ENCODE data around the gene BTAF1.
"Not testable (repeated sequence)": the region's sequence is repeated elsewhere in the genome, so short reads cannot be mapped to it uniquely, and the experiment has no call there.

Gene BTAF1

GRCh38 chr10:91976317-91977051 lies 52.9 kb downstream of the BTAF1 start:
- DNase-seq (ENCODE audit: low read depth in 4 of 4, low spot score in 1 of 4) = no peak

GRCh38 chr10:91977491-91977890 lies 53.9 kb downstream of the BTAF1 start:
- no peak for DNase-seq (ENCODE audit: low read depth in 4 of 4, low spot score in 1 of 4)

GRCh38 chr10:91978585-91978984 lies 55.0 kb downstream of the BTAF1 start:
- DNase-seq (ENCODE audit: low read depth in 4 of 4, low spot score in 1 of 4) = no peak

GRCh38 chr10:91980319-91980718 lies 56.7 kb downstream of the BTAF1 start:
- DNase-seq (ENCODE audit: low read depth in 4 of 4, low spot score in 1 of 4) = no peak

- no peak for DNase-seq (ENCODE audit: low read depth in 4 of 4, low spot score in 1 of 4)
Observed at GRCh38 chr10:91983416-91983815, 59.8 kb downstream of the BTAF1 start.

- no peak for DNase-seq (ENCODE audit: low read depth in 4 of 4, low spot score in 1 of 4)
Observed at GRCh38 chr10:91987397-91988037, 63.9 kb downstream of the BTAF1 start.

GRCh38 chr10:91992031-91992430 lies 68.5 kb downstream of the BTAF1 start:
- DNase-seq (ENCODE audit: low read depth in 4 of 4, low spot score in 1 of 4) = no peak

- no peak for DNase-seq (ENCODE audit: low read depth in 4 of 4, low spot score in 1 of 4)
Observed at GRCh38 chr10:91996266-91996665, 72.7 kb downstream of the BTAF1 start.

GRCh38 chr10:92001581-92001980 lies 78.0 kb downstream of the BTAF1 start:
- DNase-seq (ENCODE audit: low read depth in 4 of 4, low spot score in 1 of 4) = no peak

GRCh38 chr10:92001995-92002394 lies 78.4 kb downstream of the BTAF1 start:
- no peak for DNase-seq (ENCODE audit: low read depth in 4 of 4, low spot score in 1 of 4)

GRCh38 chr10:92003258-92003657 lies 79.7 kb downstream of the BTAF1 start:
- DNase-seq (ENCODE audit: low read depth in 4 of 4, low spot score in 1 of 4) = no peak

GRCh38 chr10:92005978-92006377 lies 82.4 kb downstream of the BTAF1 start:
- no peak for DNase-seq (ENCODE audit: low read depth in 4 of 4, low spot score in 1 of 4)

GRCh38 chr10:92009445-92009844 lies 85.9 kb downstream of the BTAF1 start:
- DNase-seq (ENCODE audit: low read depth in 4 of 4, low spot score in 1 of 4) = no peak

GRCh38 chr10:92010047-92010735 lies 86.6 kb downstream of the BTAF1 start:
- no peak for DNase-seq (ENCODE audit: low read depth in 4 of 4, low spot score in 1 of 4)

- no peak for DNase-seq (ENCODE audit: low read depth in 4 of 4, low spot score in 1 of 4)
Observed at GRCh38 chr10:92011560-92012214, 88.1 kb downstream of the BTAF1 start.

- no peak for DNase-seq (ENCODE audit: low read depth in 4 of 4, low spot score in 1 of 4)
Observed at GRCh38 chr10:92014620-92015019, 91.0 kb downstream of the BTAF1 start.

- no peak for DNase-seq (ENCODE audit: low read depth in 4 of 4, low spot score in 1 of 4)
Observed at GRCh38 chr10:92024700-92025099, 101.1 kb downstream of the BTAF1 start.

GRCh38 chr10:92025340-92025739 lies 101.8 kb downstream of the BTAF1 start:
- DNase-seq (ENCODE audit: low read depth in 4 of 4, low spot score in 1 of 4) = not testable (repeated sequence)

GRCh38 chr10:92027141-92027540 lies 103.6 kb downstream of the BTAF1 start:
- no peak for DNase-seq (ENCODE audit: low read depth in 4 of 4, low spot score in 1 of 4)

- DNase-seq (ENCODE audit: low read depth in 4 of 4, low spot score in 1 of 4) = no peak
Observed at GRCh38 chr10:92031580-92031979, 108.0 kb downstream of the BTAF1 start.

GRCh38 chr10:92033070-92033469 lies 109.5 kb downstream of the BTAF1 start:
- not testable (repeated sequence) for DNase-seq (ENCODE audit: low read depth in 4 of 4, low spot score in 1 of 4)

GRCh38 chr10:92038949-92039348 lies 115.4 kb downstream of the BTAF1 start:
- no peak for DNase-seq (ENCODE audit: low read depth in 4 of 4, low spot score in 1 of 4)
